ENCODE measurements around the gene DNAI4. TPM values are rescaled to one million over a fixed set of nuclear protein-coding genes. Genes with fewer than 3 reads are reported as not detected.

DNAI4 gene
- polyA plus RNA-seq, 1 experiment: 2.1 TPM

DNA sequence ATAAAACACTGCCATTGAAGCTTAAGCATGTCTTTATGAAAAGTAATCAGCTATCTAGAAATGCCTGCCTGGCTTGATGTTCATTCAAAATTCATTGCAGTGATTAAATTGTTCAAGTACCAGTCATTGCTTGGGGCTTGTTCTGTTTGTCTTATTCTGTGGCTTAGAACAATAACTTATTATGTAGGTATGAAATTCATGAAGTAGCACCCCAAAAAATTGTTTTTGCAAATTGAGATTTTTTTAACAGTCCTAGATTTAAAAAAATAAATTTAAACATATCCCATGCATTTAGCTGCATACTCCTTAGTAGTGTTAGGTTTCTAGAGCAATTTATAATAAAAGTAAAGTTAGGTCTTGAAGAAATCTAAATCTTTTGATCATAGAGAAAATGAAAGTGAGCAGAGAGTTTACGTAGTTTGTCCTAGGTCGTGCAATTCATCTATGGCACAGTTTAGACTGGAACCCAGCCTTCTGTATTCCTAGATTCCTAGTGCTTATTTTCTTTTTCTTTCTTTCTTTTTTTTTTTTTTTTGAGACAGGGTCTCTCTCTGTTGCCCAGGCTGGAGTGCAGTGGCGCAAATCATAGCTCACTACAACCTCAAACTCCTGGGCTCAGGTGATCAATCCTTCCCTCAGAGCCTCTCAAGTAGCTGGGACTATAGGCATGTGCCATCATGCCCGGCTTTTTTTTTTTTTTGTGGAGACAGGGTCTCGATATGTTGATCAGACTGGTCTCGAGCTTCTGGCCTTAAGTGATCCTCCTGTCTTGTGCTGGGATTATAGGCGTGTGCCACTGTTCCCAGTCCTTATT lies 9.4 kb upstream of the DNAI4 start:
- no peaks in the 10 kb centered on the region; the same call in 1 of the 2 replicates for H3K9me3 ChIP-seq (ENCODE audit: control insufficient read depth, insufficient read depth, low read length)
- ChIA-PET CTCF (interaction anchor here (1.5 kb wide), 1 partner anchor 215 kb away, joined by 3 read pairs; no protein-coding TSS in a partner anchor), POLR2A (interaction anchor here (0.6 to 1.5 kb wide), 2 partner anchors 9 to 18 kb away, joined by 3 to 5 read pairs; partner anchors contain the start of genes DNAI4 and MIER1)
- TF ChIP-seq, protein P1, sequence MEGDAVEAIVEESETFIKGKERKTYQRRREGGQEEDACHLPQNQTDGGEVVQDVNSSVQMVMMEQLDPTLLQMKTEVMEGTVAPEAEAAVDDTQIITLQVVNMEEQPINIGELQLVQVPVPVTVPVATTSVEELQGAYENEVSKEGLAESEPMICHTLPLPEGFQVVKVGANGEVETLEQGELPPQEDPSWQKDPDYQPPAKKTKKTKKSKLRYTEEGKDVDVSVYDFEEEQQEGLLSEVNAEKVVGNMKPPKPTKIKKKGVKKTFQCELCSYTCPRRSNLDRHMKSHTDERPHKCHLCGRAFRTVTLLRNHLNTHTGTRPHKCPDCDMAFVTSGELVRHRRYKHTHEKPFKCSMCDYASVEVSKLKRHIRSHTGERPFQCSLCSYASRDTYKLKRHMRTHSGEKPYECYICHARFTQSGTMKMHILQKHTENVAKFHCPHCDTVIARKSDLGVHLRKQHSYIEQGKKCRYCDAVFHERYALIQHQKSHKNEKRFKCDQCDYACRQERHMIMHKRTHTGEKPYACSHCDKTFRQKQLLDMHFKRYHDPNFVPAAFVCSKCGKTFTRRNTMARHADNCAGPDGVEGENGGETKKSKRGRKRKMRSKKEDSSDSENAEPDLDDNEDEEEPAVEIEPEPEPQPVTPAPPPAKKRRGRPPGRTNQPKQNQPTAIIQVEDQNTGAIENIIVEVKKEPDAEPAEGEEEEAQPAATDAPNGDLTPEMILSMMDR (IDR thresholded peaks at IDR 0.05; ENCODE audit: low read depth, low read length): no peak
- peak overlapping the region; percentile 34 for H3K4me3 ChIP-seq (ENCODE audit: low read depth, low read length)
- no peaks in the 10 kb centered on the region for H3K27me3 ChIP-seq (ENCODE audit: control insufficient read depth, insufficient read depth, low read length)
- H3K27ac ChIP-seq (ENCODE audit: low read depth, low read length): no peak overlapping the region
- no peak for DNase-seq (ENCODE audit: low read depth, low spot score)

- CTCF ChIA-PET: interaction anchor here (0.6 to 1.2 kb wide), 2 partner anchors 25 to 63 kb away, joined by 3 read pairs; no protein-coding TSS in a partner anchor
- Histone ChIP-seq H3K9me3 (ENCODE audit: control insufficient read depth, insufficient read depth, low read length) (no peaks in the 10 kb centered on the region; the same call in 1 of the 2 replicates), H3K27ac (ENCODE audit: low read depth, low read length) (no peak overlapping the region), H3K27me3 (ENCODE audit: control insufficient read depth, insufficient read depth, low read length) (no peaks in the 10 kb centered on the region), H3K4me3 (ENCODE audit: low read depth, low read length) (no peak overlapping the region; the same call in 1 of the 2 replicates)
- POLR2A ChIA-PET: no interaction called here
- DNase-seq (ENCODE audit: low read depth, low spot score): no peak
- TF ChIP-seq, protein P1 (IDR thresholded peaks at IDR 0.05; ENCODE audit: low read depth, low read length): no peak
Observed at GRCh38 chr1:66932291-66932690, 7.6 kb upstream of the DNAI4 start.

DNA sequence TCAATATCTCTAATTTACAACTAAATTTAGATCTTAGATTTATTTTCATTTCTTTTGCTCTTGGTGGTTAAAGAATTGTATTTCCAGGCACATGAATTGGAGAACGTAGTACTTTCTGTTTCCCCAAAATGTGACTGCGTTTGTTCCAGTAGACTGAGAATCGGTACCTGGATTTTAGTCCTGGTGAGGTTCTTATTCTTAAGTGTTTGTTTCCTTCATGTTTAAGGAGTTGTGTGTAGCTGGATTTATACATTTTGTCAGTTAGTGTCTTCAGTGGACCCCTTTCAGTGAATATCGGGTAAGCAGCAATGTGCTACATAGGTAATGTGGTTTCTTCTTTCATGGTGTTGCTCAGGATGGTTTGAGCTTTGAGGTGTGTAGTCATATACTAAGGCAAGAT lies 6.9 kb upstream of the DNAI4 start:
- DNase-seq (ENCODE audit: low read depth, low spot score): no peak
- Histone ChIP-seq H3K9me3 (ENCODE audit: control insufficient read depth, insufficient read depth, low read length) (no peaks in the 10 kb centered on the region; the same call in 1 of the 2 replicates), H3K4me3 (ENCODE audit: low read depth, low read length) (peak overlapping the region; percentile 82), H3K27ac (ENCODE audit: low read depth, low read length) (no peak overlapping the region), H3K27me3 (ENCODE audit: control insufficient read depth, insufficient read depth, low read length) (no peaks in the 10 kb centered on the region)
- ChIA-PET CTCF (interaction anchor here (0.6 to 1.2 kb wide), 2 partner anchors 25 to 758 kb away, joined by 3 read pairs; no protein-coding TSS in a partner anchor), POLR2A (no interaction called here)
- TF ChIP-seq, protein P1 (IDR thresholded peaks at IDR 0.05; ENCODE audit: low read depth, low read length): no peak

- Histone ChIP-seq H3K27me3 (ENCODE audit: control insufficient read depth, insufficient read depth, low read length) (no peaks in the 10 kb centered on the region), H3K27ac (ENCODE audit: low read depth, low read length) (peak overlapping the region; percentile 68), H3K4me3 (ENCODE audit: low read depth, low read length) (peak overlapping the region; percentile 82), H3K9me3 (ENCODE audit: control insufficient read depth, insufficient read depth, low read length) (no peaks in the 10 kb centered on the region; the same call in 1 of the 2 replicates)
- ChIA-PET POLR2A (interaction anchor here (0.7 to 1.8 kb wide), 2 partner anchors 8 to 65 kb away, joined by 3 to 8 read pairs; no protein-coding TSS in a partner anchor), CTCF (interaction anchor here (0.6 to 1.5 kb wide), 2 partner anchors 66 to 759 kb away, joined by 3 to 6 read pairs; no protein-coding TSS in a partner anchor)
- TF ChIP-seq, protein P1 (IDR thresholded peaks at IDR 0.05; ENCODE audit: low read depth, low read length): no peak
- no peak for DNase-seq (ENCODE audit: low read depth, low spot score)
Observed at GRCh38 chr1:66930823-66931174, 6.1 kb upstream of the DNAI4 start.

Measured in AG04450 (cell line).